Measurements from ENCODE around the gene SPINK4.
A peak's percentile ranks its signal among the peaks of the same experiment; 100 is the strongest.

The SPINK4 gene

GRCh38 chr9:33290247-33291030 is 50.5 kb downstream of the SPINK4 start, which contains the start of gene NFX1:
Gene NFX1, plus strand, starts transcription at chr9:33290516. Its CDS starts 57 bp downstream, at chr9:33290573.
- peak; percentile 96 for DNase-seq
- Histone ChIP-seq H3K27me3 (ENCODE audit: insufficient read depth, low read depth, severe bottlenecking) (no peaks in the 10 kb centered on the region), H3K9me3 (ENCODE audit: severe bottlenecking) (no peaks in the 10 kb centered on the region), H3K4me3 (ENCODE audit: low read depth, low read length) (peak within 1 kb of the TSS; percentile 71), H3K27ac (peak within 1 kb of the TSS; percentile 95), H3K36me3 (peaks cover 35% of the 10 kb centered on the region)
- TF ChIP-seq CTCF (IDR thresholded peaks at IDR 0.05; ENCODE audit: low read depth, low read length): no peak

GRCh38 chr9:33291031-33291397 is 51.0 kb downstream of the SPINK4 start:
- Histone ChIP-seq H3K4me3 (ENCODE audit: low read depth, low read length) (peak overlapping the region; percentile 71), H3K36me3 (peaks cover 41% of the 10 kb centered on the region), H3K27me3 (ENCODE audit: insufficient read depth, low read depth, severe bottlenecking) (no peaks in the 10 kb centered on the region), H3K9me3 (ENCODE audit: severe bottlenecking) (no peaks in the 10 kb centered on the region), H3K27ac (peak overlapping the region; percentile 95)
- DNase-seq: no peak
- no peak for TF ChIP-seq CTCF (IDR thresholded peaks at IDR 0.05; ENCODE audit: low read depth, low read length)

GRCh38 chr9:33291901-33292300 is 51.9 kb downstream of the SPINK4 start:
- DNase-seq: no peak
- TF ChIP-seq CTCF (IDR thresholded peaks at IDR 0.05; ENCODE audit: low read depth, low read length): no peak
- Histone ChIP-seq H3K4me3 (ENCODE audit: low read depth, low read length) (no peak overlapping the region), H3K27ac (no peak overlapping the region), H3K27me3 (ENCODE audit: insufficient read depth, low read depth, severe bottlenecking) (no peaks in the 10 kb centered on the region), H3K9me3 (ENCODE audit: severe bottlenecking) (no peaks in the 10 kb centered on the region), H3K36me3 (peaks cover 46% of the 10 kb centered on the region)

GRCh38 chr9:33293782-33294181 is 53.8 kb downstream of the SPINK4 start:
- no peak overlapping the region for H3K27ac ChIP-seq
- no peak for TF ChIP-seq CTCF (IDR thresholded peaks at IDR 0.05; ENCODE audit: low read depth, low read length)
- DNase-seq: no peak
- peaks cover 64% of the 10 kb centered on the region for H3K36me3 ChIP-seq
- no peak overlapping the region for H3K4me3 ChIP-seq (ENCODE audit: low read depth, low read length)
- no peaks in the 10 kb centered on the region for H3K9me3 ChIP-seq (ENCODE audit: severe bottlenecking)
- H3K27me3 ChIP-seq (ENCODE audit: insufficient read depth, low read depth, severe bottlenecking): no peaks in the 10 kb centered on the region

- Histone ChIP-seq H3K9me3 (ENCODE audit: severe bottlenecking) (no peaks in the 10 kb centered on the region), H3K27ac (no peak overlapping the region), H3K27me3 (ENCODE audit: insufficient read depth, low read depth, severe bottlenecking) (no peaks in the 10 kb centered on the region), H3K36me3 (peaks cover 74% of the 10 kb centered on the region), H3K4me3 (ENCODE audit: low read depth, low read length) (no peak overlapping the region)
- no peak for DNase-seq
- no peak for TF ChIP-seq CTCF (IDR thresholded peaks at IDR 0.05; ENCODE audit: low read depth, low read length)
Observed at GRCh38 chr9:33294670-33295432, 54.9 kb downstream of the SPINK4 start.
